ENCODE data around the gene GATA3.

The GATA3 gene

DNA sequence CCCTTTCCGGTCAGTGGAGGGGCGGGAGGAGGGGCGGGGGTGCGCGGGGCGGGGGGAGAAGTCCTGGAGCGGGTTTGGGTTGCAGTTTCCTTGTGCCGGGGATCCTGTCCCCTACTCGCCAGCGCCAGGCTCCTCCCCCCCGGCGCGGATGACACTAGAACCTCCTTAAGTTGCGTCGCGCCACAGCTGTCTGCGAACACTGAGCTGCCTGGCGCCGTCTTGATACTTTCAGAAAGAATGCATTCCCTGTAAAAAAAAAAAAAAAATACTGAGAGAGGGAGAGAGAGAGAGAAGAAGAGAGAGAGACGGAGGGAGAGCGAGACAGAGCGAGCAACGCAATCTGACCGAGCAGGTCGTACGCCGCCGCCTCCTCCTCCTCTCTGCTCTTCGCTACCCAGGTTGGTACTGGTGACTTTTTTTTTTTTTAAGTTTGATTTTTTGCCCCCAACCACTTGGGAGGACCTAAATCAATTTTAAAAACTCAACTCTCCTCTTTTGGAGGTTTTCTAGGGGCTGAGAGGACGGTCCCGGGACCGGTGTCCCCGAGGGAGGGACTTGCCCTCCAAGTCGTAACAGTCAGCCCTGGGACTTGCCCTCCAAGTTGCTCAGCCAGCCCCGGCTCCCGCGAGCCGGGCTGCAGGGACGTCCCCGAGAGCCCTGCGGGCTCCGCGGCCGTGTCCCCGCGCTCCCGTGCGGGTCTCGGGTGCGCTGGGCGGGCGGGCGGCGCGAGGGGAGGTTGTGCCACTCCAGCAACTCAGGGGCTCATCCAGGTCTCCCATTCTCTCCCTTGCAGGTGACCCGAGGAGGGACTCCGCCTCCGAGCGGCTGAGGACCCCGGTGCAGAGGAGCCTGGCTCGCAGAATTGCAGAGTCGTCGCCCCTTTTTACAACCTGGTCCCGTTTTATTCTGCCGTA lies at the start of gene GATA3:
Gene GATA3 (plus strand): TSS at position 195 of the 914 bp plus-strand sequence. CDS start 968 bp downstream, outside the sequence.
- Histone ChIP-seq H3K27me3 (ENCODE audit: insufficient read depth, low read length) (peaks cover 98% of the 10 kb centered on the region), H2AFZ (ENCODE audit: low read length, unreplicated experiment) (peak within 1 kb of the TSS; percentile 24), H3K27ac (ENCODE audit: low read depth, low read length) (no peak within 1 kb of the TSS), H3K36me3 (ENCODE audit: insufficient read depth, low read length) (no peaks in the 10 kb centered on the region), H3K4me3 (ENCODE audit: low read depth, low read length) (peak within 1 kb of the TSS; percentile 68), H3K4me1 (ENCODE audit: control insufficient read depth, insufficient read depth, low read length, unreplicated experiment) (peaks cover 1% of the 10 kb centered on the region), H3K79me2 (ENCODE audit: control insufficient read depth, insufficient read depth, low read length, unreplicated experiment) (no peaks in the 10 kb centered on the region)

DNA sequence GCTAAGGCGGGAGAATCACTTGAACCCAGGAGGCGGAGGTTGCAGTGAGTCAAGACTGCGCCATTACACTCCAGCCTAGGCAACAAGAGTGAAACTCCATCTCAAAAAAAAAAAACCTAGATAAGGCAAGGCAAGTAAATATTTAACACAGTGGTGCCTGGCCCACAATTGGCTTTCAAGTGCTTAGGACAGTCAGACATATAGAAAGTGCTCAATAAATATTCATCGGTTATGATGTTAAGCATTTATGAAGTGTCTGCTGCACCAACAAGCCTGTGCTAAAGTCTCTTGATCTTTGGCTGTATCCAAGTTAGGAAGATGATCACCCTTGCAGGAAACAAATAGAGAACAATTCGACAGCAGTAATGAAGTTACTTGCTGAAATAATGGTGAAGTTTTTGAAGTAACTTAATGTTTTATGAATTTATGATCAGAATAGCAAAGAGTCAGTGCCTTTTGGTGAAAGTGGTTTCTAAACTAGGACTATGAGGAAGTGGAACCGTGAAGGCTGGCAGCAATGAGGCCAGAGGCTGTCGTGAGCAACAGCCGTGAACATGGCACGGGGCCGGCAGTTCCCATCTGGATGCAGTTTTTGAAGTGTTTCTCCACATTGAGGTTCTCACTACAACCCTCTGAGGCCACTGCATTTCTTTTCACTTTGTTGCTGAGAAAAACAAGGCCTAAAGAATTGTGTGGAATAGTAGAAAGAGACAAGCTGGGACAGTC lies 48.1 kb upstream of the GATA3 start:
- no peaks in the 10 kb centered on the region for H3K79me2 ChIP-seq (ENCODE audit: control insufficient read depth, insufficient read depth, low read length, unreplicated experiment)
- H3K4me3 ChIP-seq (ENCODE audit: low read depth, low read length) = no peak overlapping the region
- no peaks in the 10 kb centered on the region for H3K4me1 ChIP-seq (ENCODE audit: control insufficient read depth, insufficient read depth, low read length, unreplicated experiment)
- H3K27me3 ChIP-seq (ENCODE audit: insufficient read depth, low read length) = no peaks in the 10 kb centered on the region
- peaks cover 6% of the 10 kb centered on the region for H3K36me3 ChIP-seq (ENCODE audit: insufficient read depth, low read length)
- H3K27ac ChIP-seq (ENCODE audit: low read depth, low read length) = no peak overlapping the region
- no peak overlapping the region for H2AFZ ChIP-seq (ENCODE audit: low read length, unreplicated experiment)

GRCh38 chr10:8009031-8009430 lies 45.5 kb upstream of the GATA3 start:
- H3K4me3 ChIP-seq (ENCODE audit: low read depth, low read length) = no peak overlapping the region
- peaks cover 3% of the 10 kb centered on the region; the same call in 1 of the 2 replicates for H3K36me3 ChIP-seq (ENCODE audit: insufficient read depth, low read length)
- H3K27ac ChIP-seq (ENCODE audit: low read depth, low read length) = no peak overlapping the region
- no peaks in the 10 kb centered on the region for H3K27me3 ChIP-seq (ENCODE audit: insufficient read depth, low read length)
- no peaks in the 10 kb centered on the region for H3K4me1 ChIP-seq (ENCODE audit: control insufficient read depth, insufficient read depth, low read length, unreplicated experiment)
- no peak overlapping the region for H2AFZ ChIP-seq (ENCODE audit: low read length, unreplicated experiment)
- no peaks in the 10 kb centered on the region for H3K79me2 ChIP-seq (ENCODE audit: control insufficient read depth, insufficient read depth, low read length, unreplicated experiment)

DNA sequence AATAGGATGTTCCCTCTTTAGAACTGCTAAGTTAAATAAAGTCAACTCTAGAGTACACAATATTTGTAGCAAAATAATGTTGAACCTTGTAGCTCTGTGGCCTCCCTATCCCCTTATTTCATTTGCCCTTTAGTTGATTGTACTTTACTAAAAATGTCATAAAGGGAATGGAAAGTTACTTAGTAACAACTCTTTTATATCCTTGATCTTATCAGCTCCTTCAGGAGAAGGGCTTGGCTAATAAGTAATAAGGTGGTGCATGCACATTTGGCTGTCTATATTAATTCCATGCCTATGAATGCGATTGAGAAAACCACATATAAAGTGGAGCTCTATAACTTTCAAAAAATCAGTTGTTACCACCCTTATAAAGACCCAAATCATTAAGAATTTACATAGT lies 41.5 kb upstream of the GATA3 start:
- no peaks in the 10 kb centered on the region for H3K79me2 ChIP-seq (ENCODE audit: control insufficient read depth, insufficient read depth, low read length, unreplicated experiment)
- H3K36me3 ChIP-seq (ENCODE audit: insufficient read depth, low read length) = peaks cover 6% of the 10 kb centered on the region; the same call in 1 of the 2 replicates
- no peak overlapping the region for H2AFZ ChIP-seq (ENCODE audit: low read length, unreplicated experiment)
- no peak overlapping the region for H3K4me3 ChIP-seq (ENCODE audit: low read depth, low read length)
- H3K4me1 ChIP-seq (ENCODE audit: control insufficient read depth, insufficient read depth, low read length, unreplicated experiment) = peaks cover 6% of the 10 kb centered on the region
- H3K27me3 ChIP-seq (ENCODE audit: insufficient read depth, low read length) = no peaks in the 10 kb centered on the region
- no peak overlapping the region for H3K27ac ChIP-seq (ENCODE audit: low read depth, low read length)

- Histone ChIP-seq H3K27me3 (ENCODE audit: insufficient read depth, low read length) (no peaks in the 10 kb centered on the region), H3K36me3 (ENCODE audit: insufficient read depth, low read length) (peaks cover 6% of the 10 kb centered on the region; the same call in 1 of the 2 replicates), H3K79me2 (ENCODE audit: control insufficient read depth, insufficient read depth, low read length, unreplicated experiment) (no peaks in the 10 kb centered on the region), H3K27ac (ENCODE audit: low read depth, low read length) (no peak overlapping the region), H3K4me1 (ENCODE audit: control insufficient read depth, insufficient read depth, low read length, unreplicated experiment) (peaks cover 6% of the 10 kb centered on the region), H2AFZ (ENCODE audit: low read length, unreplicated experiment) (no peak overlapping the region), H3K4me3 (ENCODE audit: low read depth, low read length) (no peak overlapping the region)
Observed at GRCh38 chr10:8013619-8014018, 40.9 kb upstream of the GATA3 start.

DNA sequence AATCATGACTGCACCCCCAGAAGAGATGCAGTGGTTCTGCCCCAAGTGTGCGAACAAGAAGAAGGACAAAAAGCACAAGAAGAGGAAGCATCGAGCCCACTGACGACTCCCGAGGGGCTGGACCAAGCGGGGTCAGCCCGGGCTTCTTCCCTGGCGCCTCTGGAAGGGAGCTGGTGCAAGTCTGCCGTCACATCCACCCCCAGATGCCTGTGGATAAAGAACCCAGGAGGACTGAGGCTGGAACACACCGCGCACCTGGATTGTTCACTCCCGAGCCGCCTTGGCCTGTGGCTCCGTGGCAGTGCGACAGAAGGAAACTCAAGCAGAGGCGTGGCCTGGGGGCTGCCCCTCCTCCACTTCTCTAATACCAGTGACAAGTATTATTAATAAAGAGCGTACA lies 39.8 kb upstream of the GATA3 start:
- Histone ChIP-seq H3K27me3 (ENCODE audit: insufficient read depth, low read length) (no peaks in the 10 kb centered on the region), H3K79me2 (ENCODE audit: control insufficient read depth, insufficient read depth, low read length, unreplicated experiment) (no peaks in the 10 kb centered on the region), H3K36me3 (ENCODE audit: insufficient read depth, low read length) (peaks cover 6% of the 10 kb centered on the region; the same call in 1 of the 2 replicates), H3K4me3 (ENCODE audit: low read depth, low read length) (no peak overlapping the region), H2AFZ (ENCODE audit: low read length, unreplicated experiment) (no peak overlapping the region), H3K4me1 (ENCODE audit: control insufficient read depth, insufficient read depth, low read length, unreplicated experiment) (peaks cover 6% of the 10 kb centered on the region), H3K27ac (ENCODE audit: low read depth, low read length) (no peak overlapping the region)

- Histone ChIP-seq H3K27ac (ENCODE audit: low read depth, low read length) (no peak overlapping the region), H3K36me3 (ENCODE audit: insufficient read depth, low read length) (peaks cover 6% of the 10 kb centered on the region; the same call in 1 of the 2 replicates), H3K4me3 (ENCODE audit: low read depth, low read length) (no peak overlapping the region), H3K4me1 (ENCODE audit: control insufficient read depth, insufficient read depth, low read length, unreplicated experiment) (peaks cover 6% of the 10 kb centered on the region), H2AFZ (ENCODE audit: low read length, unreplicated experiment) (no peak overlapping the region), H3K79me2 (ENCODE audit: control insufficient read depth, insufficient read depth, low read length, unreplicated experiment) (no peaks in the 10 kb centered on the region), H3K27me3 (ENCODE audit: insufficient read depth, low read length) (no peaks in the 10 kb centered on the region)
Observed at GRCh38 chr10:8017277-8017676, 37.2 kb upstream of the GATA3 start.

GRCh38 chr10:8023321-8023720 lies 31.2 kb upstream of the GATA3 start:
- Histone ChIP-seq H3K4me3 (ENCODE audit: low read depth, low read length) (no peak overlapping the region), H3K4me1 (ENCODE audit: control insufficient read depth, insufficient read depth, low read length, unreplicated experiment) (no peaks in the 10 kb centered on the region), H3K36me3 (ENCODE audit: insufficient read depth, low read length) (no peaks in the 10 kb centered on the region), H3K27ac (ENCODE audit: low read depth, low read length) (no peak overlapping the region), H3K79me2 (ENCODE audit: control insufficient read depth, insufficient read depth, low read length, unreplicated experiment) (no peaks in the 10 kb centered on the region), H3K27me3 (ENCODE audit: insufficient read depth, low read length) (peaks cover 17% of the 10 kb centered on the region), H2AFZ (ENCODE audit: low read length, unreplicated experiment) (no peak overlapping the region)

DNA sequence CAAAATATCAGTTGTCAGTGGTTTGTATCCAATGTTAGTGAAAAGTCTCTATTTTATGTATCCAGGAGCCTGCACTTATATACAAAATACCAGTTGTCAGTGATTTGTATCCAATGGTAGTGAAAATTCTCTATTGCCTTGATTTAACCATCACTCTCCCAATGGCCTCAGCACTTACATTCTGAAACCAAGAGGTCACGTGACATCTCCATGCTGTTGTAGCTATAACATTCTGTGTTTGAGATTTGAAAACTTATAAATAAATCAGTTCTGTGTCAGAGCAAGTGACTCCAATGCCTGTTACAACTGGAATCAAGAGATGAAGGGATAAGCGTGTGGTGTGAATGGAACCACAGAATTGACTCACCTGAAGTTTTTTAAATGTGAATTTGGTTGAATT lies 30.6 kb upstream of the GATA3 start:
- Histone ChIP-seq H3K36me3 (ENCODE audit: insufficient read depth, low read length) (no peaks in the 10 kb centered on the region), H3K79me2 (ENCODE audit: control insufficient read depth, insufficient read depth, low read length, unreplicated experiment) (no peaks in the 10 kb centered on the region), H3K4me3 (ENCODE audit: low read depth, low read length) (no peak overlapping the region), H3K4me1 (ENCODE audit: control insufficient read depth, insufficient read depth, low read length, unreplicated experiment) (no peaks in the 10 kb centered on the region), H3K27ac (ENCODE audit: low read depth, low read length) (no peak overlapping the region), H3K27me3 (ENCODE audit: insufficient read depth, low read length) (peaks cover 17% of the 10 kb centered on the region), H2AFZ (ENCODE audit: low read length, unreplicated experiment) (no peak overlapping the region)

DNA sequence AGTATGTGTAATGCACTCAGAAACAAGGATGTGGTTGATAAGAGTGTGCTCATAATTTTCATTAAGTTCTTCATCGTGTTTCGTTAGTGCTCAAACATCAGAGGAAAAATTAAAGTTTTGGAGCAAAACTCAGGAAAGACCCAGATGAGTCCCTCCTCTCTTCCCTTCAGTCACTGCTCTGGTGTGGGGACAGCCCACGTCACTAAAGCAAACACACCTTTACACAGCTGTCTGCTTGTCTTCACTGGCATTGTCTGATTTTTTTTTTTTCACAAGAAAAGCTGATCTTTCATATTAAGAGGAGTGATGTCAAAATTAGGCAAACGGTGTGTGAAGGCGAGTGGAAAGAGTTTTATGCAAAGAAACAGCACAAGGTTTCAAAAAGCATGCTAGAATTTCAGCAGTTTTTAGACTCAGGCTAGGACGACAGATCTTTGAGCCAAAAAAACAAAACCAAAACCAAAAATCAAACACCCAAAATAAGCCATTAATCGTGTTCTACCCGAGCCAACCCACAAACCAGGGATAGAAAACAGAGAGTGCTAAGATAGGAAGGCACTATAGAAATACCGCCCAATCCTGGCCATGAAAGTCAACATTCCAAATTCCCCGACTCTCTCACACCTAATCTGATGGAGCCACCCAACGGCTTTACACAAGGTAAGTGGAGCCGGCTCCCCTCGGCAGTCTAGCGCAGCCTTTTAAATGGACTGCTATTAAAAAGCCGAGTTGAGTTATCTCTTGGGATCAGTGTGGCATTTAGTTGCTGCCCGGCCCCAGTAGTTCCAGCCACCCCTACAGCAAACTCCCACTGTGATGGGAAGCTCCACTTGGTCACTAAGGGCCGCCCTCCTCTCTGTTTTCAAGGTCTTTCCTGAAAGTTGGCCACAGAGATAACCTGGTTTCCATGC lies 27.9 kb upstream of the GATA3 start:
- Histone ChIP-seq H3K36me3 (ENCODE audit: insufficient read depth, low read length) (no peaks in the 10 kb centered on the region), H3K27me3 (ENCODE audit: insufficient read depth, low read length) (peaks cover 28% of the 10 kb centered on the region), H3K4me3 (ENCODE audit: low read depth, low read length) (no peak overlapping the region), H3K27ac (ENCODE audit: low read depth, low read length) (no peak overlapping the region), H2AFZ (ENCODE audit: low read length, unreplicated experiment) (no peak overlapping the region), H3K4me1 (ENCODE audit: control insufficient read depth, insufficient read depth, low read length, unreplicated experiment) (no peaks in the 10 kb centered on the region), H3K79me2 (ENCODE audit: control insufficient read depth, insufficient read depth, low read length, unreplicated experiment) (no peaks in the 10 kb centered on the region)

Data from ACC112 (cell line).